DND-41 (cell line): ENCODE data around the gene ABLIM3.

Source experiments
- ATAC-seq: fragments of 200-7000 bp; cut with Tn5 transposase; 3 replicates; pipeline ENCODE4 v1.9.1; 2021; ENCODE audit warnings: low read depth; ENCODE audit not compliant: insufficient read depth
- DNase-seq: peaks from one replicate; pipeline ENCODE4 v3.0.0-alpha.2; 2020
- H2AFZ ChIP-seq: 2 replicates; pipeline ENCODE4 v1.6.0; 2012; ENCODE audit warnings: low read depth, low read length
- H3K27ac ChIP-seq: 2 replicates; pipeline ENCODE4 v1.5.1; 2012; ENCODE audit warnings: low read length, inconsistent platforms
- H3K27me3 ChIP-seq: fragments of 200-600 bp; sonication (generic); 2 replicates; pipeline ENCODE4 v1.6.0; 2012; ENCODE audit warnings: low read length, mild to moderate bottlenecking, inconsistent platforms; ENCODE audit not compliant: insufficient read depth, poor library complexity
- H3K36me3 ChIP-seq: 2 replicates; pipeline ENCODE4 v1.5.1; 2012; ENCODE audit warnings: low read length, inconsistent platforms; ENCODE audit not compliant: insufficient read depth
- H3K4me1 ChIP-seq: 2 replicates; pipeline ENCODE4 v1.5.1; 2012; ENCODE audit warnings: mild to moderate bottlenecking, low read length; ENCODE audit not compliant: insufficient read depth
- H3K4me2 ChIP-seq: 2 replicates; pipeline ENCODE4 v1.6.0; 2012; ENCODE audit warnings: mild to moderate bottlenecking, moderate library complexity, low read length, inconsistent platforms; ENCODE audit not compliant: insufficient read depth
- H3K4me3 ChIP-seq, 2 experiments: fragments of 200-600 bp in 1 of 2; shearing (Covaris generic) in 1 of 2; 2 replicates each; pipeline ENCODE4 v1.5.1; 2012 to 2016; ENCODE audit warnings: inconsistent platforms in 2 of 2, low read length in 2 of 2, mild to moderate bottlenecking in 2 of 2, low read depth in 1 of 2, moderate library complexity in 1 of 2
- H3K79me2 ChIP-seq: 2 replicates; pipeline ENCODE4 v1.6.0; 2012; ENCODE audit warnings: low read length, inconsistent platforms; ENCODE audit not compliant: insufficient read depth
- H3K9ac ChIP-seq: 2 replicates; pipeline ENCODE4 v1.6.0; 2012; ENCODE audit warnings: low read depth, mild to moderate bottlenecking, inconsistent platforms, low read length, moderate library complexity
- H3K9me3 ChIP-seq: 2 replicates; pipeline ENCODE4 v1.5.1; 2012; ENCODE audit warnings: low read length, moderate library complexity, mild to moderate bottlenecking, inconsistent platforms; ENCODE audit not compliant: insufficient read depth, severe bottlenecking
- H4K20me1 ChIP-seq: 2 replicates; pipeline ENCODE4 v1.6.0; 2012; ENCODE audit warnings: low read length; ENCODE audit not compliant: insufficient read depth
- EZH2 ChIP-seq: IDR thresholded peaks from 3 replicates; pipeline ENCODE4 v1.6.1; 2012; ENCODE audit warnings: borderline replicate concordance, low read depth, mild to moderate bottlenecking, moderate library complexity, low read length, inconsistent platforms; ENCODE audit not compliant: severe bottlenecking
- TF ChIP-seq, protein P1 (sequence below): IDR thresholded peaks from 2 replicates; pipeline ENCODE4 v1.5.1; 2012; ENCODE audit warnings: borderline replicate concordance, low read length, moderate library complexity, mild to moderate bottlenecking; ENCODE audit not compliant: poor library complexity, severe bottlenecking; ENCODE audit errors: extremely low read depth

ABLIM3 gene

DNA sequence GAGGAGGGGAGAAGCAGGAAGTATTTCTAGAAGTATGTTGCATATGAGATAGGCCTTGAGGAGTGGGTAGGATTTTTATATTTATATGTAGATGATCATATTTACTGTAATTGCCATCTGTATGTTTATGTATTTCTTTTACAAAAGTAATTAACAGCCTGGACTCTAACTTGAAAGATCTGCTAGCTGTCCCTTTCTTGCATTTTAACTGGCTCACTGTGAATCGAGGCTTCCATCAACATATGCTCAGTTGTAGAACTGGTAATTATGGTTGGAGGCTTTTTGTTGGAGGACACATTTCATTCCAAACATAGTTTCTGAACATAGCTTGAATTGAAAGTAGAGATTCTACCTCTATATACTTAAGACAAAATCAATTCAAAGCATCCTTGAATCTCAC is 23.4 kb downstream of the ABLIM3 start:
- H3K4me3 ChIP-seq, result no peak overlapping the region
- DNase-seq (no peak), ATAC-seq (no peak)
- no peaks in the 10 kb centered on the region for H4K20me1 ChIP-seq
- no peak overlapping the region for H2AFZ ChIP-seq
- no peak overlapping the region for H3K4me2 ChIP-seq
- no peaks in the 10 kb centered on the region for H3K9me3 ChIP-seq
- H3K4me1 ChIP-seq, result no peaks in the 10 kb centered on the region
- no peaks in the 10 kb centered on the region for H3K27me3 ChIP-seq
- H3K79me2 ChIP-seq, result no peaks in the 10 kb centered on the region
- no peak overlapping the region for H3K9ac ChIP-seq
- no peaks in the 10 kb centered on the region for H3K36me3 ChIP-seq
- no peak overlapping the region for H3K27ac ChIP-seq
- TF ChIP-seq, protein P1, sequence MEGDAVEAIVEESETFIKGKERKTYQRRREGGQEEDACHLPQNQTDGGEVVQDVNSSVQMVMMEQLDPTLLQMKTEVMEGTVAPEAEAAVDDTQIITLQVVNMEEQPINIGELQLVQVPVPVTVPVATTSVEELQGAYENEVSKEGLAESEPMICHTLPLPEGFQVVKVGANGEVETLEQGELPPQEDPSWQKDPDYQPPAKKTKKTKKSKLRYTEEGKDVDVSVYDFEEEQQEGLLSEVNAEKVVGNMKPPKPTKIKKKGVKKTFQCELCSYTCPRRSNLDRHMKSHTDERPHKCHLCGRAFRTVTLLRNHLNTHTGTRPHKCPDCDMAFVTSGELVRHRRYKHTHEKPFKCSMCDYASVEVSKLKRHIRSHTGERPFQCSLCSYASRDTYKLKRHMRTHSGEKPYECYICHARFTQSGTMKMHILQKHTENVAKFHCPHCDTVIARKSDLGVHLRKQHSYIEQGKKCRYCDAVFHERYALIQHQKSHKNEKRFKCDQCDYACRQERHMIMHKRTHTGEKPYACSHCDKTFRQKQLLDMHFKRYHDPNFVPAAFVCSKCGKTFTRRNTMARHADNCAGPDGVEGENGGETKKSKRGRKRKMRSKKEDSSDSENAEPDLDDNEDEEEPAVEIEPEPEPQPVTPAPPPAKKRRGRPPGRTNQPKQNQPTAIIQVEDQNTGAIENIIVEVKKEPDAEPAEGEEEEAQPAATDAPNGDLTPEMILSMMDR, result no peak
- TF ChIP-seq EZH2, result no peak

DNA sequence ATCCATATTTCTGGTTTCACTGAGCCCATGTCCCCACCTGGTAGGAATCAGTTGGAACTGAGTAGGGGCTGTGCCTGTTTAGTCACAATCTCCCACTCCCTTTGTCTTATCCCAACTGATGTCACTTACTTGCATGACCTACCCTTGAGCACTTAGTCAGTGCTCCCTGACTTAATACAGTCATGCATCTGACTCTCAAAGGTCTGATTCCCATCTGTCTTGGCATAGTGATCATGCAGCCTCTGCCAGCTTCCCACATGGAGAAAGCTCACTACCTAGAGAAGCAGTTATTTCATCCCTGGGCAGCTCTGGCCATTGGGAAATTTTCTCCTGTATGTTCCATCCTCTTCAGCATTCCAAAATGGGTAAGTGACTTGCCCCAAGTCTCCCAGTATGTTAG is 24.8 kb downstream of the ABLIM3 start:
- H2AFZ ChIP-seq, result no peak overlapping the region
- no peaks in the 10 kb centered on the region for H3K36me3 ChIP-seq
- no peak overlapping the region for H3K9ac ChIP-seq
- no peak overlapping the region for H3K4me2 ChIP-seq
- no peaks in the 10 kb centered on the region for H3K79me2 ChIP-seq
- no peak overlapping the region for H3K27ac ChIP-seq
- no peaks in the 10 kb centered on the region for H4K20me1 ChIP-seq
- no peaks in the 10 kb centered on the region for H3K9me3 ChIP-seq
- H3K4me3 ChIP-seq, result no peak overlapping the region
- no peaks in the 10 kb centered on the region for H3K4me1 ChIP-seq
- no peaks in the 10 kb centered on the region for H3K27me3 ChIP-seq
- DNase-seq (no peak), ATAC-seq (no peak)
- TF ChIP-seq, protein P1, result no peak
- no peak for TF ChIP-seq EZH2

DNA sequence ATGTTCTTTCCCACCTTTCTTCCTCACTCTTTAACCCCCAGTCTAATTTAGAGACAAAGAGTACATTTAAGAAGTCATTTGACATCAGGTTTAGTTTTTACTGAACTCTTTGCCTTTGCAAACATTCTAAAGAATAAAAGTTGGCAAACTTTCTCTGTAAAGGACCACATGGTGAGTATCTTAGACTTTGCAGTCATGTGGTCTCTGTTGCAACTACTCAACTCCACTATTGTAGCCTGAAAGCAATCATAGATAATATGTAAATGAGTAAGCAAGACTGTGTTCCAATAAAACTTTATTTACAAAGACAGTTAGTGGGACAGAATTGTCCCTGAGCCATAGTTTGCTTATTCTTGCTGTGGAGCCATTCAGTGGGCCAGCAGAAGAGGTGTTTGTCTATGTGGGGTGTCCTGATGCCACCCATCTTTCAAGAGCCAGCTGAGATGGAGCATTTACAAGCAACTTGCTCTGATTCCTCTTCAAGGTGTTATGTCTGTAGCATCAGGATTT is 25.4 kb downstream of the ABLIM3 start:
- no peaks in the 10 kb centered on the region for H4K20me1 ChIP-seq
- ATAC-seq, result no peak
- H3K4me1 ChIP-seq, result no peaks in the 10 kb centered on the region
- H2AFZ ChIP-seq, result no peak overlapping the region
- H3K36me3 ChIP-seq, result no peaks in the 10 kb centered on the region
- H3K27ac ChIP-seq, result no peak overlapping the region
- no peak overlapping the region for H3K9ac ChIP-seq
- no peak overlapping the region for H3K4me2 ChIP-seq
- no peaks in the 10 kb centered on the region for H3K79me2 ChIP-seq
- DNase-seq, result no peak
- peaks cover 2% of the 10 kb centered on the region for H3K27me3 ChIP-seq
- no peak overlapping the region for H3K4me3 ChIP-seq
- no peaks in the 10 kb centered on the region for H3K9me3 ChIP-seq
- no peak for TF ChIP-seq EZH2
- TF ChIP-seq, protein P1, result no peak
